Ovary (tissue), 3 donors: ENCODE results near the gene RTN4IP1.

Experiments
- CTCF ChIP-seq, 3 donors: fragments of 450-650 bp in 2 of 3; fragments of 200-600 bp in 1 of 3; IDR thresholded peaks; one replicate each; pipeline versions ENCODE4 v1.5.1 to v1.8.0; 2016 to 2022; ENCODE audit warnings: antibody characterized with exemption in 3 of 3, mild to moderate bottlenecking in 1 of 3
- EP300 ChIP-seq: sonication (generic); formaldehyde crosslinking; IDR thresholded peaks from one replicate; pipeline ENCODE4 v1.6.1; 2017; ENCODE audit warnings: antibody characterized with exemption
- POLR2A ChIP-seq: fragments of 450-650 bp; IDR thresholded peaks from one replicate; pipeline ENCODE4 v1.6.1; 2017; ENCODE audit warnings: antibody characterized with exemption, mild to moderate bottlenecking, moderate library complexity
- donor health status: DM: no; HTN: no; CAD: no.

GRCh38 chr6:106535012-106535411, 94.3 kb downstream of the RTN4IP1 start:
- TF ChIP-seq CTCF (IDR thresholded peaks at IDR 0.05) (no peak), POLR2A (no peak), EP300 (no peak)
